ENCODE results near the gene GNPTG. TPM values are rescaled to one million over a fixed set of nuclear protein-coding genes. Genes with fewer than 3 reads are reported as not detected.

The GNPTG gene
- total and polyA plus RNA-seq, 9 of the 15 experiments (the other 6 are each of a cell fraction or from before 2014, with no cell fraction given): 0.69 to 33.3 (median 13.6) TPM

DNA sequence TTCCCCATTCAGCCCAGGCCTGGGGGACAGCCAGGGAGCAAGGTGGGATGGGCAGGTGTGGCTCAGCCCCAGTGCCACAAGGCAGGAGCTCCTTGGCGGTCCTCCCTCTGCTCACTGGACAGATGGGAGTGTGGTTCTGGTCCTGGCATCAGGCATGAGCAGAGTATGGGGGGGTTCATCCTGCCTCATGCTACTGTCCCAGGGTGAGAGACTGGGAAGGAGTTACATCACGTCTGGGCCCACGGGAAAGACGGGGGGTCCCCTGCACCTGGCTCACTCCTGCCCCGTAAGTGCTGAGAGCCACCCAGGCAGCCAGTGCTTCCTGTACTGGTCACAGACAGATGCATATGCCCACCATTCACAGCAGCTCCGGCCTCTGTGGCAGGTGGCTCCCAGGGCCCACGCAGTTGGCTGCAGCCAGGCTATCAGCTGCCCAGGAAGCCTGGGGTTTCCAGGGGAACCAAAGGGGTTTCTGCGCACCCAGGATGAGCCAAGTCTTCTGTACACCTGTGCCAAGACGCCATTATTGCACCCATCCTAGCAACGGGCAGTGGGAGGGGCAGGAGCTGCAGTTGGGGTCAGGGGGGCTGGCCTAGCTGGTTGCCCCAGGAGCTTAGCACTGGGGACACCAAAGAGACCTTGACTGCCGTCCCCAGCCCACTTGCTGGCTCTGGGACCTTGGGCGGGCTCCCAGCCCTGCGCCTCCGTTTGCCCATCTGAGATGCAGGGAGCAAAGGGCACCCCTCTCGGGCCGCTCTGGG lies 16.3 kb upstream of the GNPTG start:
- no peak for FAIRE-seq
- H3K4me1 ChIP-seq (replicated peaks in 1 of 2; ENCODE audit: control insufficient read depth in 2 of 2, insufficient read depth in 2 of 2, low read length in 2 of 2): peaks cover 17 to 88% of the 10 kb centered on the region in 2 experiments
- DNase-seq (ENCODE audit: extremely low read depth in 1 of 4, low spot score in 3 of 4): no peak
- H3K27ac ChIP-seq (ENCODE audit: extremely low read depth, low read depth, low read length): no peak overlapping the region
- H3K4me3 ChIP-seq: no peak overlapping the region
- ChIA-PET POLR2A (interaction anchor here (0.6 to 1.4 kb wide), 9 partner anchors 9 to 78 kb away, joined by 3 to 8 read pairs (median 3); no protein-coding TSS in a partner anchor), CTCF (ENCODE audit: low intra/inter-chr PET ratio) (no interaction called here)
- 0 out of 2 replicates have a peak, but pooled peaks cover 9% of the 10 kb centered on the region for H4K20me1 ChIP-seq (replicated peaks; ENCODE audit: control insufficient read depth, insufficient read depth, low read length)
- H3K9ac ChIP-seq (ENCODE audit: insufficient read depth in 1 of 2, low read depth in 2 of 2, low read length in 2 of 2): no peak overlapping the region
- H3K9me1 ChIP-seq (ENCODE audit: control insufficient read depth, insufficient read depth, low read length): no peaks in the 10 kb centered on the region
- intact Hi-C loops (cut with micrococcal nuclease) (no loop called here), in situ Hi-C loops (cut with MboI) (no loop called here)
- H3K9me3 ChIP-seq (replicated peaks; ENCODE audit: control insufficient read depth, insufficient read depth, low read depth, low read length): 0 out of 2 replicates have a peak, but pooled peaks cover 1% of the 10 kb centered on the region
- 6% methylated on average over 16 of the region's 16 CpGs for WGBS (ENCODE audit: insufficient coverage, low coverage, missing lambda C conversion rate)
- no peaks in the 10 kb centered on the region for H3K79me2 ChIP-seq (ENCODE audit: control insufficient read depth, insufficient read depth, low read length)
- H3K27me3 ChIP-seq (ENCODE audit: control insufficient read depth in 2 of 2, insufficient read depth in 2 of 2, low read length in 2 of 2): peaks cover 6 to 19% of the 10 kb centered on the region in 2 experiments; a peak in 3 of 5 replicates
- BruUV-seq (replicated peaks): no TSS peak
- no peak overlapping the region for H3K4me2 ChIP-seq (ENCODE audit: insufficient read depth, low read length)
- no peaks in the 10 kb centered on the region for H3K36me3 ChIP-seq (ENCODE audit: control insufficient read depth, insufficient read depth, low read length)
- H2AFZ ChIP-seq (ENCODE audit: low read depth, low read length): no peak overlapping the region
- no peak for ATAC-seq
- TF ChIP-seq DPF2 (IDR thresholded peaks at IDR 0.05) (no peak), CREB1 (IDR thresholded peaks at IDR 0.05) (no peak), CREB1 (CRISPR knock-in tag; IDR thresholded peaks at IDR 0.05) (no peak), FOXJ3 (CRISPR knock-in tag; IDR thresholded peaks at IDR 0.05) (no peak), ZNF143 (CRISPR knock-in tag; IDR thresholded peaks at IDR 0.05) (no peak), ZNF699 (CRISPR knock-in tag; IDR thresholded peaks at IDR 0.05; ENCODE audit: insufficient replicate concordance) (no peak), ILK (tag; IDR thresholded peaks at IDR 0.05; ENCODE audit: borderline replicate concordance, low read depth) (no peak), ETS2 (tag; IDR thresholded peaks at IDR 0.05; ENCODE audit: borderline replicate concordance, poor library complexity, severe bottlenecking) (no peak), SNIP1 (IDR thresholded peaks at IDR 0.05; ENCODE audit: low read depth) (no peak), ZFP30 (CRISPR knock-in tag; IDR thresholded peaks at IDR 0.05; ENCODE audit: borderline replicate concordance) (no peak), FOXJ2 (tag; IDR thresholded peaks at IDR 0.05) (no peak), HDGF (IDR thresholded peaks at IDR 0.05) (no peak)
- TF ChIP-seq, protein P1, sequence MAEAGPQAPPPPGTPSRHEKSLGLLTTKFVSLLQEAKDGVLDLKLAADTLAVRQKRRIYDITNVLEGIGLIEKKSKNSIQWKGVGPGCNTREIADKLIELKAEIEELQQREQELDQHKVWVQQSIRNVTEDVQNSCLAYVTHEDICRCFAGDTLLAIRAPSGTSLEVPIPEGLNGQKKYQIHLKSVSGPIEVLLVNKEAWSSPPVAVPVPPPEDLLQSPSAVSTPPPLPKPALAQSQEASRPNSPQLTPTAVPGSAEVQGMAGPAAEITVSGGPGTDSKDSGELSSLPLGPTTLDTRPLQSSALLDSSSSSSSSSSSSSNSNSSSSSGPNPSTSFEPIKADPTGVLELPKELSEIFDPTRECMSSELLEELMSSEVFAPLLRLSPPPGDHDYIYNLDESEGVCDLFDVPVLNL (CRISPR knock-in tag; IDR thresholded peaks at IDR 0.05; ENCODE audit: low read depth): no peak
- TF ChIP-seq, protein P2, sequence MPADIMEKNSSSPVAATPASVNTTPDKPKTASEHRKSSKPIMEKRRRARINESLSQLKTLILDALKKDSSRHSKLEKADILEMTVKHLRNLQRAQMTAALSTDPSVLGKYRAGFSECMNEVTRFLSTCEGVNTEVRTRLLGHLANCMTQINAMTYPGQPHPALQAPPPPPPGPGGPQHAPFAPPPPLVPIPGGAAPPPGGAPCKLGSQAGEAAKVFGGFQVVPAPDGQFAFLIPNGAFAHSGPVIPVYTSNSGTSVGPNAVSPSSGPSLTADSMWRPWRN (IDR thresholded peaks at IDR 0.05; ENCODE audit: low read depth): no peak
- TF ChIP-seq, protein P3, sequence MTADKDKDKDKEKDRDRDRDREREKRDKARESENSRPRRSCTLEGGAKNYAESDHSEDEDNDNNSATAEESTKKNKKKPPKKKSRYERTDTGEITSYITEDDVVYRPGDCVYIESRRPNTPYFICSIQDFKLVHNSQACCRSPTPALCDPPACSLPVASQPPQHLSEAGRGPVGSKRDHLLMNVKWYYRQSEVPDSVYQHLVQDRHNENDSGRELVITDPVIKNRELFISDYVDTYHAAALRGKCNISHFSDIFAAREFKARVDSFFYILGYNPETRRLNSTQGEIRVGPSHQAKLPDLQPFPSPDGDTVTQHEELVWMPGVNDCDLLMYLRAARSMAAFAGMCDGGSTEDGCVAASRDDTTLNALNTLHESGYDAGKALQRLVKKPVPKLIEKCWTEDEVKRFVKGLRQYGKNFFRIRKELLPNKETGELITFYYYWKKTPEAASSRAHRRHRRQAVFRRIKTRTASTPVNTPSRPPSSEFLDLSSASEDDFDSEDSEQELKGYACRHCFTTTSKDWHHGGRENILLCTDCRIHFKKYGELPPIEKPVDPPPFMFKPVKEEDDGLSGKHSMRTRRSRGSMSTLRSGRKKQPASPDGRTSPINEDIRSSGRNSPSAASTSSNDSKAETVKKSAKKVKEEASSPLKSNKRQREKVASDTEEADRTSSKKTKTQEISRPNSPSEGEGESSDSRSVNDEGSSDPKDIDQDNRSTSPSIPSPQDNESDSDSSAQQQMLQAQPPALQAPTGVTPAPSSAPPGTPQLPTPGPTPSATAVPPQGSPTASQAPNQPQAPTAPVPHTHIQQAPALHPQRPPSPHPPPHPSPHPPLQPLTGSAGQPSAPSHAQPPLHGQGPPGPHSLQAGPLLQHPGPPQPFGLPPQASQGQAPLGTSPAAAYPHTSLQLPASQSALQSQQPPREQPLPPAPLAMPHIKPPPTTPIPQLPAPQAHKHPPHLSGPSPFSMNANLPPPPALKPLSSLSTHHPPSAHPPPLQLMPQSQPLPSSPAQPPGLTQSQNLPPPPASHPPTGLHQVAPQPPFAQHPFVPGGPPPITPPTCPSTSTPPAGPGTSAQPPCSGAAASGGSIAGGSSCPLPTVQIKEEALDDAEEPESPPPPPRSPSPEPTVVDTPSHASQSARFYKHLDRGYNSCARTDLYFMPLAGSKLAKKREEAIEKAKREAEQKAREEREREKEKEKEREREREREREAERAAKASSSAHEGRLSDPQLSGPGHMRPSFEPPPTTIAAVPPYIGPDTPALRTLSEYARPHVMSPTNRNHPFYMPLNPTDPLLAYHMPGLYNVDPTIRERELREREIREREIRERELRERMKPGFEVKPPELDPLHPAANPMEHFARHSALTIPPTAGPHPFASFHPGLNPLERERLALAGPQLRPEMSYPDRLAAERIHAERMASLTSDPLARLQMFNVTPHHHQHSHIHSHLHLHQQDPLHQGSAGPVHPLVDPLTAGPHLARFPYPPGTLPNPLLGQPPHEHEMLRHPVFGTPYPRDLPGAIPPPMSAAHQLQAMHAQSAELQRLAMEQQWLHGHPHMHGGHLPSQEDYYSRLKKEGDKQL (CRISPR knock-in tag; IDR thresholded peaks at IDR 0.05; ENCODE audit: borderline replicate concordance): no peak
